Brain pericyte (primary cell): ENCODE measurements around the gene FAM210B.
A peak's percentile ranks its signal among the peaks of the same experiment; 100 is the strongest.
"Not testable (repeated sequence)": the region's sequence is repeated elsewhere in the genome, so short reads cannot be mapped to it uniquely, and the experiment has no call there.

Experiments
- DNase-seq: peaks from one replicate; pipeline ENCODE4 v3.0.0-alpha.2; 2012; ENCODE audit warnings: low read depth, low spot score

Gene FAM210B

DNA sequence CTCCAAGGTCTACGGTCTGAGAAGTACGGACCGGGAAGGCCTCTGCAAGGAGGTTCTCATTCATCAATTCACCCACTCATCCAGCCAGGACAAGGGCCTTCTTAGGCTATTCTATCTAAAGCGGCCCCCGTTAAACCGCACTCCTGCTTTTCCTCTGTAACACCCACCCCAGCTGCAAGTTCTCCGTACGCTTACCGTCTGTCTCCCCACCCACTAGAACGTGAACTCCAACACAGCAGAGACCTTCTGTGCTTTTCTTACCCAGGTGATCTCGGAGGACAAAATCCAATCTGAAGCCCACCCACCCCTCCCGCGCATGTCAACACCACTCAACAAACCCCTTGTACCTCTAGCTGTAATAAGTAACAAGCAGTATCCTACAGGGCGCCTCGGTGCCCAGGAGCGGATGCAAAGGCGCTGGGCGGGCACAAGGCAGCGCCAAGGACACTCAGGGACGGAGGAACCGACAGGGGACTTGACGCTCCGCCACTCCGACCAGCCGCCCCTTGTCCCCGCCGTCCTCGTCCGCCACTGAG is 32.9 kb downstream of the FAM210B start:
- DNase-seq, result no peak

DNA sequence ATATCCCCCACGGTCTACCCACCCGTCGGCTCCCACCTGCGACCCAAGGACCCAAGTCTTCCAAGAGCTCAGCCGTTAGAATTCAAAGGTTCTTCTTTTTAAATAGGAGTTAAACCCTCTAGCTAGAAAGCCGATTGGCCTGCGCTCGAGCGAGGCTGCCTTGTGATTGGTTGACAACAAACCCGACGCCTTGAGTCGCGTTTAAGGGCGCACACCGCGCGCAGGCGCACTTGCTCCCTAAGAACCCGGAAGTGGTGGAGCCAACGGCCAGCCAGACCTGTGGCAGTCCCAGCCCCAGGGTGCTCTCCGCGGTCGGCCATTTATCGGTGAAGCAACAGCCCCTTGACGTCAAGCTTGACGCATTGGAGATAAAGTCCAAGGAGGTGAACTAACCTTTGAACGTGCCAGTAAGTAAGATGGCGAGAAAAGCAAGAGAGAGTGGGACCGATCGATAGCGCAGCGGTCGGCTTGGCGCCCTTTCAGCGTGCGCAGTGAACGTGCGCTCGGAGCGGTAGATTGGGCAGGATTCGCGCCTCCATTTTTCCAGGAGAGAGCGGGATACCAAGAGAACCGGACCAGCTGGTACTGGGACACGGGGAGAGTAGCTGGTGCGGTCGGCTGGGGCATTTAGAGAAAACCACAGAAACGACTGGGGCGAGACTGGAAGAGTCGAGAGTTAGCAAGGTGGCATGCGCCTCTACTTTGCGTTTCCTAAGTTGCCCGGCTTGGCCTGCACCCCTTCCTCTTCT is 33.5 kb downstream of the FAM210B start, which contains the start of the genes AURKA and CSTF1:
Gene AURKA, minus strand, starts transcription at position 84 of the 749 bp plus-strand sequence. CDS start 4,018 bp downstream, outside the sequence.
Gene CSTF1, plus strand, starts transcription at position 514 of the 749 bp plus-strand sequence. CDS start 2,908 bp downstream, outside the sequence.
- DNase-seq, result peak; percentile 99

DNA sequence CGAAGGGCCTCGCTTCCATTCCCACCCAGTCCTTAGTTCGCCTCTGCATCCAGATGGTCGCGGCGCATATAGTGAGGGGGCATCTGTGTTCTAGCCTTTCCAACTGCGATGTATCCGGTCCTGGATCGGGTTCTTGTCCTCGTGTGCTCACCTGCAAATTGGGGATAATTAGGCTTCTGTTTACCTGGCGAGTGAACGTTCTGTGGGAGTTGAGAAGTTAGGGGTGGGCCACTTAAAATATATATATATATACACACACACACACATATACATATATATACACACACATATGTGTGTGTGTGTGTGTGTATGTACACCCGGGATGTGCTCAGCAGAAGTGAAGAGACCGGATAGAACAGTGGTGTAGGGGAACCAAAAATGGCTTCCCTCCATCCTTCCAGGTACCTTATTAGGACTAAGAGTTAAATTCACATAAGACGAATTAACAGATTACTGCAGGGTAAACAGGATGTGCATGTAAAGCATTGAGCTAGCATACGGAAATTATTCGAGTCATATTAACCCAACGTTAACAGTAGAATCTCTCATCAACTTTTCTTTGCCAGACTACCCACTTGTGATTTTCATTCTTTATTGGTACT is 34.2 kb downstream of the FAM210B start:
- DNase-seq, result no peak

DNA sequence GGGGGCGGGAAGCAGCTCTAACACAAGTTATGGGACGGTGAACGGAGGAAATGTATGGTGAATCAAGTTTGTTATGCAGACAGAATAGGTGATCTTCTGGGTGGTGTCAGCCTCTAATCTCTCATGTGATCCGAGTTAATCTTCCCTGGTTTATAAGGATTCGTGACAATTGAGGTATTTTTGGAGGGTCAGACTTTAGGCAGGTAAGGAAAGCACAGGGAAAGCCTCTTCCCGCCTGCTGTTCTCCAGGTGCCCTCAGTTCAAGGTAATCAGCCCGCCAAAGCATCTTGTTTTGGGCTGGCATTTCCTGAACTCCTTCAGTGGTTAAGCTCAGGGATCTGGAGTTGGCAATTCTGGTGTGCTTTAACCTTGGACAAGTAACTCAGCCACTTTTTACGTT is 34.9 kb downstream of the FAM210B start:
- no peak for DNase-seq

DNA sequence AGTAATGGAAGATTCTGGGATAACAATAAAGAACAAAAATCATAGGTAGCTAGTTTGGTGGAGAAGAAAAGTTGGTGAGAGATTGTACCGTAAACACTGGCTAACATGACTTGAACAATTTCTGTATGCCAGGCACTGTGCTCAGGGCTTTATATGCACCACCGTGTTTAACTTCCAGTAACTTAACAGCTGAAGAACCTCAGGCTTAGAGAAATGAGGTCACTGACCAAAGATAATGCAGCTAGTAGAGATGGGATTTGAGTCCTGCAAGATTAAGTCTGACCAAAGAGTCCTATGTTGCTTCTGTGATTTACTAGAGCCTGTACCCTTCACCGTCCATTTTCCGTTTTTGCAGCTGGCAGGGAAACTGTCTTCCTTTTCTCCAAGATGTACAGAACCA is 36.4 kb downstream of the FAM210B start:
- DNase-seq, result no peak

DNA sequence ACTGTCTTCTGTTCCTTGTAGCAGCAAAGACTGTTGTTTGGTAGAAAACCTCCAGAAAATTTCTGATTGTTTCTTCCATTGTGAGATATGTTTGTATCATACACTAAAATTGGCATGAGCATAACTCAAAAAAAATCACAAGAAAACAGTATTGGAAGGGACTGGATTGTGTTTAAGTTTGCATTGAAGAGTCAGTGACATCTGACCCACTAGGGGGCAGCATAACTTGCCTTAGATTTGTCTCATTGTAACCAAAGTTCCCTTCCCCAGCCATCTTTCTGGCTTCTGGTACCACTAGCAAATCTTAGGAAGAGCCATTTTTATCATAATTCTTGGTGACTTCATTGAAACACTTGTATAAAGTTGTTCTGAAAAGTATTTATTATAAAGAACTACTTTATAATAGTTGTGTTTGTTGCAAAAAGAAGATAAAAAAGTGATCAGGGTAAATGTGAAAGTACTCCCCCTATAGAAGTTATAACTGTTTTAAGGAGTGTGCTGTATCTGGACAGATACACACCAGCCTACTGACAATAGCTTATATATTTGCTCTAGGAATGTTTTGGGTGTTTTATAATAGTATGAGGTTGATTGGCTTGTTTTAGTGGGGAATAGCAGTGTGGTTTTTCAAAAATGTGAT is 41.3 kb downstream of the FAM210B start:
- DNase-seq, result no peak

DNA sequence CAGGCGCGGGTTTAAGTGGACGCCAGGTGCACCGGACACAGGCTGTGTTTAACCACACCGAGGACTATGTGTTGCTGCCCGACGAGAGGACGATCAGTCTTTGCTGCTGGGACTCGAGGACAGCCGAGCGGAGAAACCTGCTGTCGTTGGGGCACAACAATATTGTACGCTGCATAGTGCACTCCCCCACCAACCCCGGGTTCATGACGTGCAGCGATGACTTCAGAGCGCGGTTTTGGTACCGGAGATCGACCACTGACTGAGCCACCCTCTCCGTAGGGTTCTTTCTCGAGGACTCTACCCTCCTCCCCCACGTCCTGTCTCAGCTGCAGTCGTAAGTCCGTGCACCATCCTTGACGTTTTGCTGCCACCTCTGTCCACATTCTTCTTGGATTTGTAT is 44.7 kb downstream of the FAM210B start:
- no peak for DNase-seq

DNA sequence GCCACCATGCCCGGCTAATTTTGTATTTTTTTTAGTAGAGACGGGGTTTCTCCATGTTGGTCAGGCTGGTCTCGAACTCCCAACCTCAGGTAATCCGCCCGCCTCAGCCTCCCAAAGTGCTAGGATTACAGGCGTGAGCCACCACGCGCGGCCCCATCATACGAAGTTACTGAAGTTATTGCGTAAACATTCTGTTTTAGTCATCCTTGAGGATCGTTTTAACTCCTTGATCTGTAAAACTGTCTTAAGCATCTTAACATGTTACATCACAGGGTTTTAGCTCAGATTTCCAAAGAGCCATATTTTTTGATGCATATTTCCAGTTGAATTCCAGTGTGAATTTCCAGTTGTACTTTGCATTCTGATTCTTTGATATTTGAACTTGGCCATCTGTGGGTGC is 46.6 kb downstream of the FAM210B start:
- DNase-seq, result not testable (repeated sequence)

DNA sequence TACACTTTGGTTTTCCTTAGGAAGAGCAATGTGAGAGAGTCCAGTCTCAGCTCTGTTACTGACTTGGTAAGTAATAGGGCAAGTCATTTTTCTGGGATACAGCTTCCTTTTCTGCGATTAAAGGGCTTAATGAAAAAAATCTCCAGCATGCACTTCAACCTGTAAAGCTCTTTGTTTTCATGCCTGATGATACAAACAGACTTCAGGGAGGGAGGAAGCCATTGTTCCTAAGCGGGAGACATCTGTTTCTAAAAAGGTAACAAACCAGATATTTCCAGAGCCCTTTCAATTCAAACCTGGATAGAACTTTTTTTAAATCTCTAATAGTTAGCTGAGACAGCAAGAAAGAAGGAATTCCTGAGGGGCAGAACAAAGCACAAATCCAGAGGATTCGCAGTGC is 48.1 kb downstream of the FAM210B start:
- DNase-seq, result no peak

DNA sequence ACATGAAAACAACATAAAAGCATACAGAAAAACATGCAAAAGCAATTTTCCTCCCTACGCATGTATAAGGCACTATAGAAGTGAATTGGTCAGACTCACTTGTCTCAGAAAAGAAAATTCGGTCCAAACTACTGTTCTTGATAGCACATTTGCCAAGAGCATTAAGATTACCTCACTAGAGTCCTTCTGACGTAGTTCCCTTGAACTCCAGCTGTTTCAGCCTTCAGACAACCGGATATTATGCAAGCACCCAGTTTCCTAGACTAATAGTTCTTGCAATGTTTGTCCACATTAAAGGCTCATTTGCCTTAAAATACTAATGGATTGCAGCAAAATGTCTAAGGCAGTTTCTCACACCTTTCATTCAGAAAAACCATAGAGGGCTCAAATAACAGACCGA is 50.7 kb downstream of the FAM210B start:
- DNase-seq, result no peak

DNA sequence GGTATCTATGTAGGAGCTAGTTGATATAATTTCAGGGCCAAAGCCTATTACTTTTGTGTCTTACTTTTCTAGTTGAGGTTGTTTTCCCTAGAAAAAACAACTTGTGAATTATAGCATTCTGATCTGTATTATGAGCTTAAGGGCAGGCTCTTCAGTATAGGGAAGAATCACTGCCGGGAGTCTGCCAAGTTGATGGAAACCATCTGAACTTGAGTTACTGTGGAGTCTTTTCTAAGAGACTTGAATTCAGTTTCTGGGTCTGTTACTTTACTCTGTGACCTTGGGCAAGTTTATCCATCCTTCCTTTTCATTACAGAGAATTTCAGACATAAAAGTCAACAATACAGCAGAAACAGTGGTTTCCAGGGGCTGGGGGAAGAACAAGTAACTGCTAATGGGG is 51.2 kb downstream of the FAM210B start:
- DNase-seq, result no peak

DNA sequence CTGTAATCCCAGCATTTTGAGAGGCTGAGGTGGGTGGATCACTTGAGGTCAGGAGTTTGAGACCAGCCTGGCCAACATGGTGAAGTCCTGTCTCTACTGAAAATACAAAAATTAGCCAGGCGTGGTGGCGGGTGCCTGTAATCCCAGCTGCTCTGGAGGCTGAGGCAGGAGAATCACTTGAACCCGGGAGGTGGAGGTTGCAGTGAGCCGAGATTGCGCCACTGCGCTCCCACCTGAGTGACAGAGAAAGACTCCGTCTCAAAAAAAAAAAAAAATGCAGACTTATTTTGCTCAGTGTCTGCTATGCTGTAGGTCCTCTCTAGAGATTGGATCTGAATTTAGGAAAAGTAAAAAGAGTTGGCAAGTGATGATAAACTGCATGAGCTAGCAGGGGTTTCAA is 52.5 kb downstream of the FAM210B start:
- DNase-seq, result not testable (repeated sequence)

DNA sequence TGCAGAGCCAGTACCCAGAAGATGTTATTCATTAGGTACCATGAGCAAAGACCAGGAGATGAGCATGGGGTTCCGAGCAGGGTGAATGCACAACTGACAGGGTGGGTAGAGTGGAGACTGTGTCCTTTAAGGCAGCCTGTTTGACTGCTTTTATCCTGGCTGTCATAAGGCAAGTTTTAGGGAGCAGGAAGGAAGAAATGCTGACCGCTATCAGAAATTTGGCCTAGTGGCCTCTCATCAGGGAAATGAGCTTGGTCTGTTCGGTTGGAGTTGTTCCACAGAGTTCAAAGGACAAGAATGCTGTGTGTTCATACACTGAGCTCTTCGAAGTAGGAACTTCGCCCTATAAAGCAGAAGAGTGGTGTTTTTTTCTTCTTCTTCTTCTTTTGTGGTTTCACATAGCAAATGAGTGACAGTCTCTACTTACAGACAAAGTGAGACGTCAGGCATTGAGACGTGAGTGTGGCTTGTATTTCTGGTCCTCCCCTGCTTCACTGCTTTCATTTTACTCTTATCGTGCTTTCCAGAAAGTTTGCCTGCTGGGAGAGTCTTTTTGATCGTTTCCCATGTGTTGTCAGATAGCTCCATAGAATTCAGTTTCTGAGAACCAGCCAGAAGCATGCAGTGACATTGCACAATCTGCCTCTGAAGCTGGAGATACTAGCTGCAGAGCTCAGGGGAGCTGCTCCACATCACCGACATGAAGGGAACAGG is 53.1 kb downstream of the FAM210B start, which contains the start of gene CASS4:
Gene CASS4, plus strand, starts transcription at position 502 of the 714 bp plus-strand sequence. Its CDS starts 199 bp downstream, at position 701.
- DNase-seq, result peak; percentile 44

DNA sequence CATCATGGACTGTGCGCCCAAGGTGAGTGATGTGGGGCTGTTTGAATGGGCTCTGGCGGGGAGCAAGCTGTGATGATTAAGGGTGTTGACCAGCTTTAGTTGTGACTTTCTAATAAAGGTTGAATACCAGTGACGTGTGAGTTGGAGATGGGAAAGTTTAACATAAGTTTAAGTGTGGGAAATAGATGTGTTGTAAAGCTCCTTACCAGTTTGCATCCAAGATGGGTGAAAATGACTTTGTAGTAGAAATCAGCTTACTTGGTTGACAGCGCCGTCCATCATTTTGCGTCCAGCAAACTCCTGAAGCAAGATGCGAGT is 53.7 kb downstream of the FAM210B start:
- DNase-seq, result no peak

DNA sequence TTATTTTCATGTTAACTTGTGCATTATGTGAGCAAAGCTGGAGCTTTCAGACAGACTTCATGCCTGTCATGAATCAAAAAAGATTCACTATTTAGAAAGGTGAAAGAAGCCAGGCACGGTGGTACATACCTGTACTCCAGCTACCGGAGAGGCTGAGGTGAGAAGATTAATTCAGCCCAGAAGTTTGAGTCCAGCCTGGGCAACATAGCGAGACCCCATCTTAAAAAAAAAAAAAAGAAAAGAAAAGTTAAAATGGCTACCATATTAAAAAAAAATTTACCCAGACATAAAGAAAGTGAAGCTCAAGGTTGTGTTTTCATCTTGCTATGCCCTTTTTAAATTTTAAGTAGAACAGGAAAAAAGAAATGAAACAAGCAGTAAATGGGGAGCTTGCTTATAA is 54.2 kb downstream of the FAM210B start:
- no peak for DNase-seq

DNA sequence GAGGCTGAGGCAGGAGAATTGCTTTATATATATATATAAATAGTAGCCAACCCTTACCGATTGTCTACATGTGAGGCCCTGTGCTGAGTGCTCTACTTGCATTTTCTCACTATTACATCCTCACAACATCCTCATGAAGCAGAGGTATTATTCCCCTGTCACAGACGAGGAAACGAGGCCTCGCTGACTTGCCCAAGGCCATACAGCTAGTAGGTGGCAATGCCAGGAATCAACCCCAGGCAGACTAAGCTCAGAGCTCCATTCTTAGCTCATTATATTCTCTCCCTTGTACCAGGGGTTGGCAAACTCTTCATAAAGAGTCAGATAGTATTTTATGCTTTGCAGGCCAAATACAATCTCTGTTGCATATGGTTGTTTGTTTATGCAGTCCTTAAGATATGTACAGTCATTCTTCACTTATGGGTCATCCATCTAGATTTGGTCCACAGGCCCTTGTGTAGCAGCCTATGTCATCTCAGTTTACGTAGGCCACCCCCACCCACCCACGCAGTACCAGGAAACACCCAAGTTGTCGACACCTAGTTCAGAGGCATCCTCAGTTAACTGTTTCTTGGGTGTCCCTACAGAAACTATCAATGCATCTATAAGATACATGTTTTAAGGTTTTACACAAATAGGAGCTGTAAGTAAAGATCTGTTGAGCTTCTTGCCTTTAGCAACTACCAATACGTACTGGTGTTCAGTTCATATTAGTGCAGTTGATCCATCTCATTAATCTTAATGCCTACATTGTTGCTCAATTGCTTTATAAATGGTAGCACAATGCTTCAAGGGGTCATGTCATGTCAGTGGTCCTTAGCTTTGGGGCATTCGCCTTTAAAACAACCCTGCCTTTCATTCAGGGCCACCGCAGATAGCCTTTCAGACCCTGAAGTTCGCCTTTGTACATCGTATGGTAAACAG is 56.3 kb downstream of the FAM210B start:
- no peak for DNase-seq

DNA sequence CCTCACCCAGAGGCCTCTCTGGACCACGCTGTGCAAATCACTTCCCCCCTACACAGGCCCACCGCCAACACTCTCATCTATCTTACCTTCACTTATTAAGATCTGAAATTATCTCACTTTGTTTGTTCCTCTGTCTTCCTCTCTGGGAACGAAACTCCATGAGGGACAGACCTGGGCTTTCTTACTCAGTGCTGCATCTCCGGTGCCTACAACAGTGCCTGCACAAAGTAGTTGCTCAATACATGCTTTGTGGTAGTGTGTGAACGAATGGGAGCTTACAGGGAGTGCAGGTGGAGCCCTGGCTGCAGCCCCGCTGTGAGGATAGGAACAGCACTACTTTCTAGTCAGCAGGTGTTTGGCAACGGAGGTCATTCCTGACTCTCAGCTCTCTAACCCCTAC is 58.6 kb downstream of the FAM210B start:
- no peak for DNase-seq

DNA sequence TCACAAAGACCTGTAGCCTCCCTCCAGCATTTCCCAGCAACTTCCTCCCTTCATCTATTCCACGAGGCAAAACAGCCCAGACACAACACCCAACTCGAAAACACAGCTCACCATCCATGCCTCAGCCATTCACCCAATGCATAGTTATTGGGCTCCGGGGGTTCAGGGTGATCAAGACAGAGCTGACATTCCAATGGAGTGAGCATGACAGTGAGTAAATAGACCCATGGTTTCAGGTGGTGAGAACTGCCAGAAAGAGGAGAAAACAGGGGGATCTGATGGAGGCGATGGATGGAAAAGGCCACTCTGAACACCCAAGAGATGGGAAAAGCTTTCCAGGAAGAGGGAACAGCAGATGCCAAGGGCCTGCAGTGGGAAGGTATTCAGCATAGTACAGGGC is 59.1 kb downstream of the FAM210B start:
- DNase-seq, result no peak
